C4-2B (cell line): ENCODE results near the gene RBM10.

Source experiments
- CTCF ChIP-seq: fragments of 450-650 bp; conservative IDR thresholded peaks from 2 replicates; pipeline ENCODE4 v1.5.1; 2017; ENCODE audit warnings: mild to moderate bottlenecking
- ZFX ChIP-seq: fragments of 450-650 bp; IDR thresholded peaks from 2 replicates; pipeline ENCODE4 v1.6.1; 2017

- TF ChIP-seq ZFX (no peak), CTCF (no peak)
Measured at GRCh38 chrX:47182106-47182700, 37.2 kb downstream of the RBM10 start.
